Measurements from ENCODE around the gene HMGN4. TPM values are rescaled to one million over a fixed set of nuclear protein-coding genes. Genes with fewer than 3 reads are reported as not detected.

The HMGN4 gene
- total and polyA plus RNA-seq, 9 of the 15 experiments (the other 6 are each of a cell fraction or from before 2014, with no cell fraction given), result 35.4 to 134 (median 94.1) TPM

DNA sequence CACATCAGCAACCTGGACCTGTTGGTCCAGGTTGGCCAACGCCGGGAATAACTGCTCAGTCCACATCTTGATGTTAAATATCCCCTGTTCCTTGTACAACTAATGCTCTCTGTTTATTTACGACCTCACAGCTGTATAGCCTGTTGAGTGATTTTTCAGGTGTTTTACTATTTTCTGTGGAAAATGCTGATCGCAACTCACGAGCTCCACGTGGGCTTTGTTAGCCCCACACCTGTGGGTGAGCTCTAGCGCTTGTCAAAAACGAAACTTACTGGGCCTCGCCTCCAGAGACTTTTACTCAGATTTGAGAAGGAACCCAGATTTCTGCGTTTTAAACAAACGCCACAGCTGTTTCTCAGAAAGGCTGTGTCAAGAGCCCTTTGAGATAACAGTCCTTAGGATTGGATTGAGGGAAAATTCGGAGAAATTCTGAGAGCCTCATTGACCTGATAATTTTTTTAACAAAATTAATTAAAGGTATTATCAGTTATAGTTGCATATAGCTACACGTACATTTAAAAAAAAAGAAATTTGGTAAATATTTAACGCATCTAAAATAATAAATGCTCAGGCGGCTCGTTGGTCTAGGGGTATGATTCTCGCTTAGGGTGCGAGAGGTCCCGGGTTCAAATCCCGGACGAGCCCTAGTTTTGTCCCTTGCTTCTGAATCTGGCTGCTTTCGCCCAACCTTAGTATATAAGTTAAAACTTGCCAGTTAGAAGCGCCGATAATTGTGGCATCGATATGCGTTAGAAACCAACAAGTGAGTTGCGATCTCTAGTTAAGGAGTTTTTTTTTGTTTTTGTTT lies 16.7 kb downstream of the HMGN4 start (continued):
- TF ChIP-seq, protein P1, sequence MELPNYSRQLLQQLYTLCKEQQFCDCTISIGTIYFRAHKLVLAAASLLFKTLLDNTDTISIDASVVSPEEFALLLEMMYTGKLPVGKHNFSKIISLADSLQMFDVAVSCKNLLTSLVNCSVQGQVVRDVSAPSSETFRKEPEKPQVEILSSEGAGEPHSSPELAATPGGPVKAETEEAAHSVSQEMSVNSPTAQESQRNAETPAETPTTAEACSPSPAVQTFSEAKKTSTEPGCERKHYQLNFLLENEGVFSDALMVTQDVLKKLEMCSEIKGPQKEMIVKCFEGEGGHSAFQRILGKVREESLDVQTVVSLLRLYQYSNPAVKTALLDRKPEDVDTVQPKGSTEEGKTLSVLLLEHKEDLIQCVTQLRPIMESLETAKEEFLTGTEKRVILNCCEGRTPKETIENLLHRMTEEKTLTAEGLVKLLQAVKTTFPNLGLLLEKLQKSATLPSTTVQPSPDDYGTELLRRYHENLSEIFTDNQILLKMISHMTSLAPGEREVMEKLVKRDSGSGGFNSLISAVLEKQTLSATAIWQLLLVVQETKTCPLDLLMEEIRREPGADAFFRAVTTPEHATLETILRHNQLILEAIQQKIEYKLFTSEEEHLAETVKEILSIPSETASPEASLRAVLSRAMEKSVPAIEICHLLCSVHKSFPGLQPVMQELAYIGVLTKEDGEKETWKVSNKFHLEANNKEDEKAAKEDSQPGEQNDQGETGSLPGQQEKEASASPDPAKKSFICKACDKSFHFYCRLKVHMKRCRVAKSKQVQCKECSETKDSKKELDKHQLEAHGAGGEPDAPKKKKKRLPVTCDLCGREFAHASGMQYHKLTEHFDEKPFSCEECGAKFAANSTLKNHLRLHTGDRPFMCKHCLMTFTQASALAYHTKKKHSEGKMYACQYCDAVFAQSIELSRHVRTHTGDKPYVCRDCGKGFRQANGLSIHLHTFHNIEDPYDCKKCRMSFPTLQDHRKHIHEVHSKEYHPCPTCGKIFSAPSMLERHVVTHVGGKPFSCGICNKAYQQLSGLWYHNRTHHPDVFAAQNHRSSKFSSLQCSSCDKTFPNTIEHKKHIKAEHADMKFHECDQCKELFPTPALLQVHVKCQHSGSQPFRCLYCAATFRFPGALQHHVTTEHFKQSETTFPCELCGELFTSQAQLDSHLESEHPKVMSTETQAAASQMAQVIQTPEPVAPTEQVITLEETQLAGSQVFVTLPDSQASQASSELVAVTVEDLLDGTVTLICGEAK (IDR thresholded peaks at IDR 0.05), result peak; percentile 73
- TF ChIP-seq, protein P1 (CRISPR knock-in tag; IDR thresholded peaks at IDR 0.05), result no peak
- TF ChIP-seq MEF2D (tag; conservative IDR thresholded peaks at IDR 0.05; ENCODE audit: low read depth) (no peak), NUFIP1 (IDR thresholded peaks at IDR 0.05; ENCODE audit: partially characterized antibody) (no peak), POLR2G (IDR thresholded peaks at IDR 0.05; ENCODE audit: low read depth, low read length) (no peak), ZNF3 (CRISPR knock-in tag; IDR thresholded peaks at IDR 0.05) (no peak), MCM7 (IDR thresholded peaks at IDR 0.05) (no peak), HLTF (IDR thresholded peaks at IDR 0.05) (0 out of 2 replicates have a peak, but pooled peaks have one; percentile 40), TCF3 (CRISPR knock-in tag; IDR thresholded peaks at IDR 0.05) (no peak), ZNF121 (CRISPR knock-in tag; conservative IDR thresholded peaks at IDR 0.05) (no peak), YBX1 (IDR thresholded peaks at IDR 0.05) (no peak), KDM1A (IDR thresholded peaks at IDR 0.05) (peak; percentile 90), SAFB2 (IDR thresholded peaks at IDR 0.05; ENCODE audit: borderline replicate concordance, low read depth, low read length, severe bottlenecking) (no peak), ARNT (IDR thresholded peaks at IDR 0.05) (peak; percentile 61 to 70; a peak in 2 of 4 replicates)
- TF ChIP-seq, protein P2, sequence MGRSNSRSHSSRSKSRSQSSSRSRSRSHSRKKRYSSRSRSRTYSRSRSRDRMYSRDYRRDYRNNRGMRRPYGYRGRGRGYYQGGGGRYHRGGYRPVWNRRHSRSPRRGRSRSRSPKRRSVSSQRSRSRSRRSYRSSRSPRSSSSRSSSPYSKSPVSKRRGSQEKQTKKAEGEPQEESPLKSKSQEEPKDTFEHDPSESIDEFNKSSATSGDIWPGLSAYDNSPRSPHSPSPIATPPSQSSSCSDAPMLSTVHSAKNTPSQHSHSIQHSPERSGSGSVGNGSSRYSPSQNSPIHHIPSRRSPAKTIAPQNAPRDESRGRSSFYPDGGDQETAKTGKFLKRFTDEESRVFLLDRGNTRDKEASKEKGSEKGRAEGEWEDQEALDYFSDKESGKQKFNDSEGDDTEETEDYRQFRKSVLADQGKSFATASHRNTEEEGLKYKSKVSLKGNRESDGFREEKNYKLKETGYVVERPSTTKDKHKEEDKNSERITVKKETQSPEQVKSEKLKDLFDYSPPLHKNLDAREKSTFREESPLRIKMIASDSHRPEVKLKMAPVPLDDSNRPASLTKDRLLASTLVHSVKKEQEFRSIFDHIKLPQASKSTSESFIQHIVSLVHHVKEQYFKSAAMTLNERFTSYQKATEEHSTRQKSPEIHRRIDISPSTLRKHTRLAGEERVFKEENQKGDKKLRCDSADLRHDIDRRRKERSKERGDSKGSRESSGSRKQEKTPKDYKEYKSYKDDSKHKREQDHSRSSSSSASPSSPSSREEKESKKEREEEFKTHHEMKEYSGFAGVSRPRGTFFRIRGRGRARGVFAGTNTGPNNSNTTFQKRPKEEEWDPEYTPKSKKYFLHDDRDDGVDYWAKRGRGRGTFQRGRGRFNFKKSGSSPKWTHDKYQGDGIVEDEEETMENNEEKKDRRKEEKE (IDR thresholded peaks at IDR 0.05; ENCODE audit: borderline replicate concordance in 1 of 2, control insufficient read depth in 1 of 2, low read depth in 2 of 2, low read length in 1 of 2), result 0 out of 4 replicates have a peak, but pooled peaks of 1 of the 2 experiments have one; percentile 36

All from K562 (cell line).